CD14-positive monocyte (primary cell): ENCODE results near the gene CTNND2. TPM values are rescaled to one million over a fixed set of nuclear protein-coding genes. Genes with fewer than 3 reads are reported as not detected.
A peak's percentile ranks its signal among the peaks of the same experiment; 100 is the strongest.

Experiments used
- DNase-seq, 3 donors: peaks; one replicate each; pipeline ENCODE4 v3.0.0-alpha.2; 2011 to 2022
- H2AFZ ChIP-seq: 2 replicates; pipeline ENCODE4 v1.6.0; 2012; ENCODE audit warnings: mild to moderate bottlenecking, low read depth, low read length, inconsistent platforms; ENCODE audit not compliant: insufficient read depth, poor library complexity, severe bottlenecking
- H3K27ac ChIP-seq, 2 donors: 1 replicate in 1 of 2; 2 replicates in 1 of 2; pipeline ENCODE4 v1.5.1; 2012 to 2013; ENCODE audit warnings: low read length in 2 of 2, control low read depth in 1 of 2, inconsistent platforms in 1 of 2, low read depth in 1 of 2, mild to moderate bottlenecking in 1 of 2
- H3K27me3 ChIP-seq, 2 donors: one replicate each; pipeline versions ENCODE4 v1.6.0 to v1.6.1; 2011 to 2013; ENCODE audit warnings: low read length in 2 of 2; ENCODE audit not compliant: control insufficient read depth in 2 of 2, insufficient read depth in 2 of 2
- H3K36me3 ChIP-seq, 2 donors: replicated peaks in 1 of 2; 1 replicate in 1 of 2; 2 replicates in 1 of 2; pipeline versions ENCODE4 v1.5.1 to v1.6.1; 2012 to 2013; ENCODE audit warnings: low read length in 2 of 2, control low read depth in 1 of 2, inconsistent platforms in 1 of 2, mild to moderate bottlenecking in 1 of 2; ENCODE audit not compliant: insufficient read depth in 2 of 2, control insufficient read depth in 1 of 2
- H3K4me1 ChIP-seq, 2 donors: 1 replicate in 1 of 2; 2 replicates in 1 of 2; pipeline versions ENCODE4 v1.5.1 to v1.6.1; 2012 to 2013; ENCODE audit warnings: low read length in 2 of 2, control low read depth in 1 of 2, inconsistent platforms in 1 of 2, mild to moderate bottlenecking in 1 of 2, moderate library complexity in 1 of 2; ENCODE audit not compliant: insufficient read depth in 2 of 2, control insufficient read depth in 1 of 2
- H3K4me2 ChIP-seq: replicated peaks from 2 replicates; pipeline ENCODE3; 2012; ENCODE audit warnings: low read length, moderate library complexity, mild to moderate bottlenecking; ENCODE audit not compliant: poor library complexity, severe bottlenecking; ENCODE audit errors: extremely low read depth
- H3K4me3 ChIP-seq, 3 experiments: fragments of 200-600 bp in 1 of 3; sonication (generic) in 1 of 3; replicated peaks in 1 of 3; 1 replicate in 2 of 3; 2 replicates in 1 of 3; pipeline ENCODE4 v1.5.1; 2011 to 2013; ENCODE audit warnings: low read length in 3 of 3, mild to moderate bottlenecking in 3 of 3, control low read depth in 2 of 3, low read depth in 2 of 3, inconsistent platforms in 1 of 3, moderate library complexity in 1 of 3
- H3K79me2 ChIP-seq: 2 replicates; pipeline ENCODE4 v1.6.0; 2012; ENCODE audit warnings: mild to moderate bottlenecking, control low read depth, inconsistent platforms, low read length, moderate library complexity; ENCODE audit not compliant: insufficient read depth
- H3K9ac ChIP-seq: 2 replicates; pipeline ENCODE4 v1.6.0; 2017; ENCODE audit warnings: low read length, mild to moderate bottlenecking; ENCODE audit not compliant: insufficient read depth, poor library complexity, severe bottlenecking
- H3K9me3 ChIP-seq, 2 donors: replicated peaks in 1 of 2; 1 replicate in 1 of 2; 2 replicates in 1 of 2; pipeline versions ENCODE4 v1.5.1 to v1.6.1; 2012 to 2013; ENCODE audit warnings: low read length in 2 of 2, control low read depth in 1 of 2; ENCODE audit not compliant: control insufficient read depth in 1 of 2, insufficient read depth in 1 of 2
- H4K20me1 ChIP-seq: 2 replicates; pipeline ENCODE4 v1.6.0; 2012; ENCODE audit warnings: mild to moderate bottlenecking, low read length, control low read depth, moderate library complexity; ENCODE audit not compliant: insufficient read depth
- H3K27ac Mint-ChIP-seq, 7 donors: one replicate each; pipeline ENCODE4 v1.8.0; 2020; ENCODE audit warnings: mild to moderate bottlenecking in 7 of 7, mixed read lengths in 7 of 7, moderate library complexity in 6 of 7, inconsistent platforms in 2 of 7
- H3K27me3 Mint-ChIP-seq, 3 donors: one replicate each; pipeline ENCODE4 v1.8.0; 2021 to 2022; ENCODE audit warnings: low read depth in 3 of 3, mild to moderate bottlenecking in 3 of 3, mixed read lengths in 3 of 3, moderate library complexity in 3 of 3, inconsistent platforms in 1 of 3
- H3K36me3 Mint-ChIP-seq, 2 donors: one replicate each; pipeline ENCODE4 v1.8.0; 2020; ENCODE audit warnings: mixed read lengths in 2 of 2, inconsistent platforms in 1 of 2, mild to moderate bottlenecking in 1 of 2
- H3K4me1 Mint-ChIP-seq: one replicate; pipeline ENCODE4 v1.8.0; 2020; ENCODE audit warnings: mild to moderate bottlenecking, mixed read lengths
- H3K4me3 Mint-ChIP-seq, 2 donors: one replicate each; pipeline ENCODE4 v1.8.0; 2020; ENCODE audit warnings: mild to moderate bottlenecking in 2 of 2, mixed read lengths in 2 of 2, moderate library complexity in 1 of 2
- H3K9me3 Mint-ChIP-seq, 7 donors: one replicate each; pipeline ENCODE4 v1.8.0; 2020 to 2022; ENCODE audit warnings: mixed read lengths in 7 of 7, mild to moderate bottlenecking in 6 of 7, moderate library complexity in 6 of 7, inconsistent platforms in 2 of 7
- WGBS: methylation state at CpG from one replicate; pipeline ENCODE4 v1.1.5; 2013; ENCODE audit warnings: missing lambda C conversion rate; ENCODE audit not compliant: insufficient coverage; 5-methylcytosine and 5-hydroxymethylcytosine counted together
- intact Hi-C, 2 donors: fragments of 100-400 bp; cut with micrococcal nuclease; formaldehyde crosslinking; loops; one replicate each; pipeline versions ENCODE4 v1.15.0 to v1.15.1; 2023
- polyA plus RNA-seq, 3 donors: library from polyadenylated mRNA; depleted of rRNA in 1 of 3; unstranded in 2 of 3; stranded (reverse) in 1 of 3; fragments of 300-500 nt in 2 of 3; fragments of >200 nt in 1 of 3; fragmentation: Illumina TruSeq in 2 of 3; gene quantifications; 1 replicate in 2 of 3; 2 replicates in 1 of 3; pipeline ENCODE4 v1.2.3, GENCODE V29; 2012 to 2021
- TF ChIP-seq, protein P1 (sequence below): fragments of 200-600 bp; IDR thresholded peaks from one replicate; pipeline ENCODE4 v1.8.0; 2022; ENCODE audit warnings: antibody characterized with exemption, mild to moderate bottlenecking

Gene CTNND2
- polyA plus RNA-seq, 3 donors: not detected

DNA sequence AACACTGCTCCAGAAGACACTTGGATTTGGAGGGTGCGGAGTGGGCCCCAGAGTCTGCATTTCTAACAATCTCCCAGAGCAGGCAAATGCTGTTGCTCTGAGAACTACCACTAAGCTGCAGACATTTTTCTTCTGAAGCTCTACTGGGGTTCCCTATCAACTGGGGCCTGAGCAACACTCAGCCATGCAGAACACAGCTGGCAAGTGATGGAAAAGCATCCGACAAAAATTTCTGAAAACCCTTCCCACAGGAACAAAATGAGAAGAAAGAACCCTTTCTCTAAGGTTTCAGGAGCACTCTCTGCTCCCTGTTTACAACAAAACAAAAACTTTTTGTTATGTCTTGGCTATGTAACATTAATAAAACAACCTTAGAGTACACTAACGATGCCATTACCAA lies 516.9 kb downstream of the CTNND2 start:
- intact Hi-C loops: no loop called here
- WGBS: 100% methylated on average over 1 of the region's 3 CpGs
- Histone ChIP-seq H3K36me3 (no peaks in the 10 kb centered on the region), H3K79me2 (no peaks in the 10 kb centered on the region), H3K4me1 (peaks cover 2 to 5% of the 10 kb centered on the region in 2 donors), H3K4me3 (no peak overlapping the region), H3K9ac (no peak overlapping the region), H3K27me3 (peaks cover 53 to 54% of the 10 kb centered on the region in 2 donors), H3K27ac (no peak overlapping the region), H3K4me2 (no peak overlapping the region), H4K20me1 (no peaks in the 10 kb centered on the region), H3K9me3 (peaks cover 3 to 11% of the 10 kb centered on the region in 2 donors), H2AFZ (no peak overlapping the region)
- Mint-ChIP-seq H3K4me3 (peak overlapping the region in 1 of 2 donors; percentile 48), H3K4me1 (peaks cover 10% of the 10 kb centered on the region), H3K27ac (no peak overlapping the region), H3K27me3 (peaks cover 45 to 49% (median 49%) of the 10 kb centered on the region in 3 donors), H3K36me3 (peaks cover 0 to 6% of the 10 kb centered on the region in 2 donors), H3K9me3 (peaks cover 0 to 5% (median 0%) of the 10 kb centered on the region in 7 donors)
- TF ChIP-seq, protein P1, sequence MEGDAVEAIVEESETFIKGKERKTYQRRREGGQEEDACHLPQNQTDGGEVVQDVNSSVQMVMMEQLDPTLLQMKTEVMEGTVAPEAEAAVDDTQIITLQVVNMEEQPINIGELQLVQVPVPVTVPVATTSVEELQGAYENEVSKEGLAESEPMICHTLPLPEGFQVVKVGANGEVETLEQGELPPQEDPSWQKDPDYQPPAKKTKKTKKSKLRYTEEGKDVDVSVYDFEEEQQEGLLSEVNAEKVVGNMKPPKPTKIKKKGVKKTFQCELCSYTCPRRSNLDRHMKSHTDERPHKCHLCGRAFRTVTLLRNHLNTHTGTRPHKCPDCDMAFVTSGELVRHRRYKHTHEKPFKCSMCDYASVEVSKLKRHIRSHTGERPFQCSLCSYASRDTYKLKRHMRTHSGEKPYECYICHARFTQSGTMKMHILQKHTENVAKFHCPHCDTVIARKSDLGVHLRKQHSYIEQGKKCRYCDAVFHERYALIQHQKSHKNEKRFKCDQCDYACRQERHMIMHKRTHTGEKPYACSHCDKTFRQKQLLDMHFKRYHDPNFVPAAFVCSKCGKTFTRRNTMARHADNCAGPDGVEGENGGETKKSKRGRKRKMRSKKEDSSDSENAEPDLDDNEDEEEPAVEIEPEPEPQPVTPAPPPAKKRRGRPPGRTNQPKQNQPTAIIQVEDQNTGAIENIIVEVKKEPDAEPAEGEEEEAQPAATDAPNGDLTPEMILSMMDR: no peak
- no peak for DNase-seq

DNA sequence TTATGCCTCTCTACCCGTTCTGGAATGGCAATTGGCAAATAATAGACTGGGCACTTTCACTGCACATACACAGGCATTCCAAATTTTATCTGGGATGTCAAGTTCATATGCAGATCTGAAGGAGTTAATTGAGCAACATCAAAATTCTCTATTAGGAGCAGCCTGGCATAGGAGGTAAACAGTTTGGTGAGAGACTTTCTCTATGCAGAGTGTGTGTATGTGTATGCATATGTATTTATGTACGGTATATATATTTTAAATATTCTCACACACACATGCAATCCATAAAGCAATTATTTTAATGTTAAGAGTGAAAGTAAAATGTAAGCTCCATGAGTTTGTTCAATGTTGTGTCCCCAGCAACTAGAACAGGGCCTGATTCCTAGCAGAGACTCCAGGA lies 517.8 kb downstream of the CTNND2 start:
- no peaks in the 10 kb centered on the region for H3K79me2 ChIP-seq
- no peak overlapping the region for H3K27ac ChIP-seq
- peaks cover 10% of the 10 kb centered on the region for H3K4me1 Mint-ChIP-seq
- no CpG with 5 or more reads among the region's 2 CpGs for WGBS
- H4K20me1 ChIP-seq: no peaks in the 10 kb centered on the region
- peaks cover 0 to 5% (median 0%) of the 10 kb centered on the region in 7 donors for H3K9me3 Mint-ChIP-seq
- no peaks in the 10 kb centered on the region for H3K36me3 ChIP-seq
- peaks cover 53 to 54% of the 10 kb centered on the region in 2 donors for H3K27me3 ChIP-seq
- H3K4me2 ChIP-seq: no peak overlapping the region
- H3K4me3 Mint-ChIP-seq: peak overlapping the region in 1 of 2 donors; percentile 77
- no peak overlapping the region for H2AFZ ChIP-seq
- DNase-seq: no peak
- peaks cover 3 to 11% of the 10 kb centered on the region in 2 donors for H3K9me3 ChIP-seq
- H3K9ac ChIP-seq: no peak overlapping the region
- intact Hi-C loops: no loop called here
- H3K4me3 ChIP-seq: no peak overlapping the region
- peaks cover 47 to 57% (median 54%) of the 10 kb centered on the region in 3 donors for H3K27me3 Mint-ChIP-seq
- H3K36me3 Mint-ChIP-seq: peaks cover 0 to 6% of the 10 kb centered on the region in 2 donors
- H3K4me1 ChIP-seq: peaks cover 2 to 5% of the 10 kb centered on the region in 2 donors
- TF ChIP-seq, protein P1: no peak
- H3K27ac Mint-ChIP-seq: no peak overlapping the region
